Measurements from ENCODE around the gene MAP3K20. TPM values are rescaled to one million over a fixed set of nuclear protein-coding genes. Genes with fewer than 3 reads are reported as not detected.

The MAP3K20 gene
- total and polyA plus RNA-seq, 2 donors (not counting 3 experiments of a cell fraction or from before 2014, with no cell fraction given): 7.8 to 31.5 TPM

GRCh38 chr2:173101687-173102086 lies 26.0 kb downstream of the MAP3K20 start:
- H3K27ac ChIP-seq (ENCODE audit: insufficient read depth, low read depth, low read length): no peak overlapping the region
- no peaks in the 10 kb centered on the region for H3K36me3 ChIP-seq (ENCODE audit: control insufficient read depth in 2 of 2, extremely low read depth in 1 of 2, insufficient read depth in 2 of 2, low read length in 2 of 2)
- H3K4me2 ChIP-seq (ENCODE audit: insufficient read depth, low read length): no peak overlapping the region
- H3K9me3 ChIP-seq (replicated peaks; ENCODE audit: control insufficient read depth, insufficient read depth, low read length): no peaks in the 10 kb centered on the region
- no peaks in the 10 kb centered on the region for H3K27me3 ChIP-seq (ENCODE audit: control insufficient read depth in 2 of 2, insufficient read depth in 2 of 2, low read length in 2 of 2)
- no peak overlapping the region for H3K4me3 ChIP-seq (replicated peaks in 1 of 3; ENCODE audit: insufficient read depth in 1 of 3, low read depth in 1 of 3, low read length in 3 of 3)
- peaks cover 2% of the 10 kb centered on the region for H3K79me2 ChIP-seq (ENCODE audit: control insufficient read depth, insufficient read depth, low read length)
- H3K9me1 ChIP-seq (replicated peaks; ENCODE audit: control insufficient read depth, extremely low read depth, insufficient read depth, low read length): no peaks in the 10 kb centered on the region
- no peaks in the 10 kb centered on the region for H3K4me1 ChIP-seq (ENCODE audit: control insufficient read depth, extremely low read depth, insufficient read depth, low read length)
- dilution Hi-C loops (cut with MboI; ENCODE audit: extremely low pct_ligation_motif_present, low sequenced_read_pairs): no loop called here
- FAIRE-seq (no peak), DNase-seq (ENCODE audit: low read depth, low spot score) (no peak)
- no peak overlapping the region for H2AFZ ChIP-seq (ENCODE audit: low read depth, low read length)
- H4K20me1 ChIP-seq (replicated peaks; ENCODE audit: control insufficient read depth, extremely low read depth, insufficient read depth, low read length): no peaks in the 10 kb centered on the region
- ChIA-PET POLR2A (no interaction called here), CTCF (interaction anchor here (0.5 to 0.8 kb wide), 2 partner anchors 27 to 109 kb away, joined by 3 to 4 read pairs; no protein-coding TSS in a partner anchor)
- no peak overlapping the region for H3K9ac ChIP-seq (replicated peaks; ENCODE audit: extremely low read depth, insufficient read depth, low read length)
- TF ChIP-seq MYC (IDR thresholded peaks at IDR 0.05; ENCODE audit: low read depth, low read length) (no peak), POLR2AphosphoS5 (IDR thresholded peaks at IDR 0.05; ENCODE audit: insufficient read depth, low read depth, low read length) (no peak), MAX (IDR thresholded peaks at IDR 0.05; ENCODE audit: insufficient read depth, insufficient read length) (no peak), CTCF (IDR thresholded peaks at IDR 0.05; ENCODE audit: extremely low read depth in 1 of 2, insufficient read depth in 1 of 2, low read depth in 1 of 2, low read length in 2 of 2) (no peak), GATA2 (IDR thresholded peaks at IDR 0.05; ENCODE audit: insufficient read depth, insufficient read length, low read depth, low read length) (no peak), EZH2 (IDR thresholded peaks at IDR 0.05; ENCODE audit: borderline replicate concordance, low read depth, low read length, severe bottlenecking) (no peak), POLR2A (IDR thresholded peaks at IDR 0.05; ENCODE audit: low read depth, low read length) (no peak), FOS (IDR thresholded peaks at IDR 0.05; ENCODE audit: borderline replicate concordance, insufficient read depth, low read length) (no peak), JUN (IDR thresholded peaks at IDR 0.05; ENCODE audit: borderline replicate concordance, insufficient read depth, insufficient read length, low read depth) (no peak)
- intact Hi-C loops (cut with micrococcal nuclease): no loop called here
- BruUV-seq (replicated peaks): no TSS peak
